GM12865 (cell line): ENCODE measurements around the gene TMEM39B.

Experiments
- DNase-seq: peaks from one replicate; pipeline ENCODE4 v3.0.0; 2010; ENCODE audit warnings: low read depth
- H3K4me3 ChIP-seq: 2 replicates; pipeline ENCODE4 v1.5.1; 2011; ENCODE audit warnings: mild to moderate bottlenecking, low read depth, low read length, control low read depth
- CTCF ChIP-seq: IDR thresholded peaks from 2 replicates; pipeline ENCODE4 v1.5.1; 2011; ENCODE audit warnings: low read length, control low read depth, low read depth, inconsistent platforms; ENCODE audit not compliant: insufficient read depth; ENCODE audit errors: missing control alignments

Gene TMEM39B

GRCh38 chr1:32072622-32073298 is at the start of gene TMEM39B:
Gene TMEM39B, plus strand, starts transcription at chr1:32072939. Its CDS starts 109 bp downstream, at chr1:32073048.
- TF ChIP-seq CTCF: no peak
- H3K4me3 ChIP-seq: peak within 1 kb of the TSS; percentile 68
- DNase-seq: peak; percentile 98

GRCh38 chr1:32023351-32023750 is 49.4 kb upstream of the TMEM39B start:
- TF ChIP-seq CTCF: no peak
- DNase-seq: no peak

GRCh38 chr1:32025515-32025914 is 47.2 kb upstream of the TMEM39B start:
- H3K4me3 ChIP-seq: no peak overlapping the region
- no peak for TF ChIP-seq CTCF
- no peak for DNase-seq

More at GRCh38 chr1:32023351-32023750, 49.4 kb upstream of the TMEM39B start:
- H3K4me3 ChIP-seq: no peak overlapping the region

GRCh38 chr1:32028746-32029145 is 44.0 kb upstream of the TMEM39B start:
- DNase-seq: no peak
- no peak for TF ChIP-seq CTCF

GRCh38 chr1:32031578-32032274 is 41.0 kb upstream of the TMEM39B start:
- no peak overlapping the region for H3K4me3 ChIP-seq
- TF ChIP-seq CTCF: no peak
- no peak for DNase-seq

More at GRCh38 chr1:32028746-32029145, 44.0 kb upstream of the TMEM39B start:
- H3K4me3 ChIP-seq: no peak overlapping the region

GRCh38 chr1:32032275-32032615 is 40.5 kb upstream of the TMEM39B start:
- no peak for TF ChIP-seq CTCF
- no peak overlapping the region for H3K4me3 ChIP-seq
- DNase-seq: no peak

- no peak overlapping the region for H3K4me3 ChIP-seq
- DNase-seq: no peak
- no peak for TF ChIP-seq CTCF
Measured at GRCh38 chr1:32035119-32035518, 37.6 kb upstream of the TMEM39B start.
